ENCODE data around the gene NOD2.

Gene NOD2

DNA sequence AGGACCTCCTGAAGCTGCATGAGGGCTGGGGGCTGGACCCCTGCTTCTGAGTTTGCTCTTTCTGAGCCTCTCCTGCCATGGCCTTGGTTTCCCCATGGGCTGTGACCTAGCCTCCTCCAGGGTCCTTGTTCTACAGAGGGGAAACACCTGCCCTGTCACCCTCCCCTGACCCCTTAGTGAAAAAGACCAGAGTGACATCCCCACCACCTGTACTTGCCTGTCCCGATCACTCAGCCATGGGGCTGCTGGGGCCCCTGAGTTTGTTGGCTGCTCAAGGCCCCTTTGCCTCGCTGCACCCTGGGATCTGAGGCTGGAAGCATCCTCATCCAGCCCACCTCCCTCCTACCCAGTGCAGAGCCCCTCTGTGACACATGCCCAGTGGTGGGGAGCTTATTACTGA lies 800 bp downstream of the NOD2 start:
- TF ChIP-seq ZFX (IDR thresholded peaks at IDR 0.05; ENCODE audit: borderline replicate concordance), result no peak
- TF ChIP-seq, protein P1, sequence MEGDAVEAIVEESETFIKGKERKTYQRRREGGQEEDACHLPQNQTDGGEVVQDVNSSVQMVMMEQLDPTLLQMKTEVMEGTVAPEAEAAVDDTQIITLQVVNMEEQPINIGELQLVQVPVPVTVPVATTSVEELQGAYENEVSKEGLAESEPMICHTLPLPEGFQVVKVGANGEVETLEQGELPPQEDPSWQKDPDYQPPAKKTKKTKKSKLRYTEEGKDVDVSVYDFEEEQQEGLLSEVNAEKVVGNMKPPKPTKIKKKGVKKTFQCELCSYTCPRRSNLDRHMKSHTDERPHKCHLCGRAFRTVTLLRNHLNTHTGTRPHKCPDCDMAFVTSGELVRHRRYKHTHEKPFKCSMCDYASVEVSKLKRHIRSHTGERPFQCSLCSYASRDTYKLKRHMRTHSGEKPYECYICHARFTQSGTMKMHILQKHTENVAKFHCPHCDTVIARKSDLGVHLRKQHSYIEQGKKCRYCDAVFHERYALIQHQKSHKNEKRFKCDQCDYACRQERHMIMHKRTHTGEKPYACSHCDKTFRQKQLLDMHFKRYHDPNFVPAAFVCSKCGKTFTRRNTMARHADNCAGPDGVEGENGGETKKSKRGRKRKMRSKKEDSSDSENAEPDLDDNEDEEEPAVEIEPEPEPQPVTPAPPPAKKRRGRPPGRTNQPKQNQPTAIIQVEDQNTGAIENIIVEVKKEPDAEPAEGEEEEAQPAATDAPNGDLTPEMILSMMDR (IDR thresholded peaks at IDR 0.05), result no peak
- no peak overlapping the region for H3K27ac ChIP-seq

DNA sequence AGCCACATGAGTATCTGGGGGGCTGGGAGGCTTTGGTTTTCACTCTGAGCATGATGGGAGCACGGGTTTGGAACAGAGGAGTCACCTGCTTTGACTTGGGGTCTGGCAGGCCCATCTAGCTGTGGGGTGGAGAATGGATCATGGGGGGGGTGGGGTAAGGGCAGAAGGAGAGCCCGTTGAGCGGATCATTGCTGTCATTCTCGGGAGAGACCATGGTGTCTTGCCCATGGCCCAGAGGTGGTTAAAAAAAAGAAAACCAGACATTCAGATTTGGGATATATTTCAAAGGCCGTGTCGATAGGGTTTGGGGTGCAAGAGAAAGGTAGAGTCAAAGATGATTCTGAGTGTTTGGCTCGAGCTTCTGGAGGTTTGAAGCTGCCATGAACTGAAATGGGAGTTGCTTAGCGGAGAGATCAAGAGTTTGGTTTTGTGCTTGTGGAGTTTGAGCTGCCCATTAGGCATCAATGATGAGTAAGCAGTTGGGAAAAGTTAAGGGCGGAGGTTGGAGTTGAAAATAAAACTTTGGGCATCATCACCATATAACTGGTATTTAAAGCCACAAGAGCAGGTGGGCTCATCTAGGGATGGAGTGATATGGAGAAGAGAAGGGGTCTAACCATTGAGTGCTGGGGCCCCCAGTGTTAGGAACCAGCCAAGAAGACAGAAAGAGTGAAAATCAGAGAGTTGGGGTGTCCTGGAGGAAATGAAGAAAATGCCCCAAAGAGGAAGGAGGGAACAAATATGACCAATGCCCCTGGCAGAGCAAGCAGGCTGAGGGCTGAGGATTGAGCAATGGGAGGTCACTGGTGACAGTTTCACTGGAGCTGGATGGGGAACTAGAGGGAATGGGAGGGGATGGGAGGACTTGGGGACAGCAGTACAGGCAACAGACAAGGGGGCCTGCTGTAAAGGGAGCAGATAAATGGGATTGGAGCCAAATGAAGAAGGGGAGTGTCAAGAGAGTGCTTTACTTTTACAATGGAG lies 1.9 kb downstream of the NOD2 start:
- H3K27ac ChIP-seq, result no peak overlapping the region
- no peak for TF ChIP-seq ZFX (IDR thresholded peaks at IDR 0.05; ENCODE audit: borderline replicate concordance)
- TF ChIP-seq, protein P1 (IDR thresholded peaks at IDR 0.05), result no peak

DNA sequence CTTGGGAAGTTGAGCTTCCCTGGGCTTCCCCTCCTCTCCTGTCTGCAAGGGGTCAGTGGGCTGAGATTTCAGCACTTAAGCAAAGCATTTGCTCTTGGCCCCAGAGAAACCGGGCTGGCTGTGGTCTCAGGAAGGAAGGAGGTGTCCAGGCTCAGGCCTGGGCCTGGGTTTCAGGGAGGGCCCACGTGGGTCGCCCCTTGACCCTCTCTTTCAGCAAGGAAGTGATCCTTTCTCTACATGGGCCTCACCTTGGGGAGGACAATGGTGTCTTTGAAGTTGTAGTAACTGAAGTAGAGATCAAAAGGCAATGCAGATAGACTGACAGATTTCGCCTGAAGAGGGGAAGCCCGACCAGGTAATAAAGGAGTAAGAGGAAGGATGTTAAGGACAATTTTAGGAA lies 2.7 kb downstream of the NOD2 start:
- no peak for TF ChIP-seq ZFX (IDR thresholded peaks at IDR 0.05; ENCODE audit: borderline replicate concordance)
- TF ChIP-seq, protein P1 (IDR thresholded peaks at IDR 0.05), result no peak

DNA sequence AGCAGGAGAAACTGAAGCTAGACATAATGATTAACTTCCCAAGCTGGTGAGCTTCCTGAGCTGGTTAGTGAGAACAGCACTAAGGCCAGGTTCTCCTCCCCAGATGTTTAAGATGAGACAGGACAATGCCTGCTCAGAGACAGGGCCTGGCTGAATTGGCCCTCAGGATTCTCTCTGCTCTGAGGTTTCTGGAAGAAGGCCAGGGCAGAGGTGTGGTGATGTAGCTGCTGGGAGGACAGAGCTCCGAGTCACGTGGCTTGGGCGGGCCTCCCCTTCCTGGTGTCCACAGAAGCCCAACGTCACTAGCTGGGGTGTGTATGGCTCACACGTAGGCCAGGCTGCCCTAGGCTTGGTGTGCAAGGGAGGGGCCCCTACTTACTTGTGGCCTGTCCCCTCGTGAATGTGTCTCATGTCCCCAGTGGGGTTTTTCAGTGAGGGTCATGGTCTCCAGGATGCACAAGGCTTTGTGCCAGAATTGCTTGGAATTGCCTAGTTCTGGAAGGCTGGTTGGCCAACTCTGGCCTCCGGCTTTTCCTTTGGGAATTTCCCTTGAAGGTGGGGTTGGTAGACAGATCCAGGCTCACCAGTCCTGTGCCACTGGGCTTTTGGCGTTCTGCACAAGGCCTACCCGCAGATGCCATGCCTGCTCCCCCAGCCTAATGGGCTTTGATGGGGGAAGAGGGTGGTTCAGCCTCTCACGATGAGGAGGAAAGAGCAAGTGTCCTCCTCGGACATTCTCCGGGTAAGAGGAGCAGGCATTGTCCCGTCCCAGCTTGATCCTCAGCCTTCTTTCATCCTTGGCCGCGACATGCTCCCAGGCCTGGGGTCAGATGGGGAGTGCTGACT lies 3.4 kb downstream of the NOD2 start:
- TF ChIP-seq ZFX (IDR thresholded peaks at IDR 0.05; ENCODE audit: borderline replicate concordance), result no peak
- TF ChIP-seq, protein P1 (IDR thresholded peaks at IDR 0.05), result no peak
- no peak overlapping the region for H3K27ac ChIP-seq

More for the DNA sequence above, 2.7 kb downstream of the NOD2 start:
- no peak overlapping the region for H3K27ac ChIP-seq

DNA sequence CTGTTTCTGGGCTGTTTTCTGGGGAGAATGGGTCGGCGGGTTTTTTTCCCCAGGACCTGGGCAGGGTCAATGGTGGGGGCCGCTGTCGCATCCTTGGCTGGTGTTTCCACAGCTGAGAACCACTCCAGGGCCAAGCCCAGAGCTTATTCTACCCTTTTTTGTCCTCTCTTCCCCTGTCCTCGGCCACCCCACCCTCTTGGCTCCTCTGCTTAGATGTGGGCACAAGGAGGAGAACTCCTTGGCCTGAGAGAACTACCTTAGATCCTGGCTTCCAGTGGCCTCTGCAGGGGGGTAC lies 4.0 kb downstream of the NOD2 start:
- TF ChIP-seq, protein P1 (IDR thresholded peaks at IDR 0.05), result no peak
- TF ChIP-seq ZFX (IDR thresholded peaks at IDR 0.05; ENCODE audit: borderline replicate concordance), result no peak
- H3K27ac ChIP-seq, result no peak overlapping the region

DNA sequence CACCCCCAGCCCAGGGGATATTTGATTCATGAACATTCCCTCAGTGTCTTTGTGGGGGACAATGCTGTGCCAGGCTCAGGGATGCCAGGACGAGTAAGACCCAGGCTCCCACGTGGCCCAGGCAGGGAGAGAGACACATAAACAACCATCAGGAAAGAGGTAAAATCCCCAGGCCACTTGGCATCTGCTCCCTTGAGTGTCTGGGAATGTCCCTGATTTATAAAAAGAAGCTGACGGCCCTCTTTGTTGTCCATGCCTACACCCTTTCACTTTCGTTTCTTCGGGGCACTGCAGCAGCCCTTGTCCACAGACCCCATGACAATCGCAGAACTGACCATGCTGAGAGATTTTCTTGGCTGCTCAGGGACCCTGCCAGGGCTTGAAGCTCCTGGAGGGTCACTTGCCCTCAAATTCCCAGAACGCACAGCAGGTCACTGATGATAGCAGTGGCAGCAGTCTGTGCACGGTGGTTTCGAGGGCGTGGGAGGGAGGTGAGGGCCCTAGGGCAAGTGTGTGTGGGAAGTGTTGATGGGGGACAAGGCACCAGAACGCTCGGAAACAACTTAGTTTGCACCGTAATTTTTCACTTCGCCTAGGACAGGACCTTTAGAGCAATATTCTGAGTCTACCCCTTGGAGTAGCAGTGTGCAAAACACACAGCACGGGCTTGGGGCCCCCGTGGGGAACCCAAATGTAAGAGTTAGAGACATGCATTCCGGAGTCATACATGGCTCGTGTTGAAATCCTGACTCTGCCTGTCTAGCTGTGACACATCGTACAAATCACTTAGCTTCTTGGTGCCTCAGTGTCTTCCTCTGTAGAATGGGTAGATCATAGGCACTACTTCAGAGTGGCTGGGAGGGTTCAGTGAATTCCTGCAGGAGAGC lies 4.7 kb downstream of the NOD2 start:
- no peak overlapping the region for H3K27ac ChIP-seq
- TF ChIP-seq, protein P1 (IDR thresholded peaks at IDR 0.05), result no peak
- no peak for TF ChIP-seq ZFX (IDR thresholded peaks at IDR 0.05; ENCODE audit: borderline replicate concordance)
